ENCODE data around the gene CLDN1.
"Not testable (repeated sequence)": the region's sequence is repeated elsewhere in the genome, so short reads cannot be mapped to it uniquely, and the experiment has no call there.

Gene CLDN1

GRCh38 chr3:190294030-190294429 is 28.2 kb downstream of the CLDN1 start:
- DNase-seq (ENCODE audit: low spot score) = no peak
- no peak for FAIRE-seq

- FAIRE-seq (no peak), DNase-seq (ENCODE audit: low spot score) (no peak)
Observed at GRCh38 chr3:190293621-190294020, 28.6 kb downstream of the CLDN1 start.

- FAIRE-seq (no peak), DNase-seq (ENCODE audit: low spot score) (no peak)
Observed at GRCh38 chr3:190291994-190292584, 30.2 kb downstream of the CLDN1 start.

- no peak for FAIRE-seq
Observed at GRCh38 chr3:190289989-190290388, 32.3 kb downstream of the CLDN1 start.

GRCh38 chr3:190288836-190289235 is 33.4 kb downstream of the CLDN1 start:
- DNase-seq (ENCODE audit: low spot score) = no peak
- no peak for FAIRE-seq

More at GRCh38 chr3:190289989-190290388, 32.3 kb downstream of the CLDN1 start:
- no peak for DNase-seq (ENCODE audit: low spot score)

- no peak for FAIRE-seq
Observed at GRCh38 chr3:190286014-190286413, 36.2 kb downstream of the CLDN1 start.

GRCh38 chr3:190281308-190282051 is 40.8 kb downstream of the CLDN1 start:
- DNase-seq (ENCODE audit: low spot score) (no peak), FAIRE-seq (no peak)

More at GRCh38 chr3:190286014-190286413, 36.2 kb downstream of the CLDN1 start:
- DNase-seq (ENCODE audit: low spot score) = no peak

GRCh38 chr3:190279690-190280089 is 42.6 kb downstream of the CLDN1 start:
- no peak for FAIRE-seq
- no peak for DNase-seq (ENCODE audit: low spot score)

GRCh38 chr3:190272747-190273146 is 49.5 kb downstream of the CLDN1 start:
- DNase-seq (ENCODE audit: low spot score) (no peak), FAIRE-seq (no peak)

GRCh38 chr3:190269101-190269500 is 53.1 kb downstream of the CLDN1 start:
- DNase-seq (ENCODE audit: low spot score) (no peak), FAIRE-seq (no peak)

- not testable (repeated sequence) for DNase-seq (ENCODE audit: low spot score); FAIRE-seq
Observed at GRCh38 chr3:190267464-190267863, 54.8 kb downstream of the CLDN1 start.

GRCh38 chr3:190266913-190267290 is 55.3 kb downstream of the CLDN1 start:
- no peak for FAIRE-seq
- no peak for DNase-seq (ENCODE audit: low spot score)

- no peak for FAIRE-seq
- DNase-seq (ENCODE audit: low spot score) = no peak
Observed at GRCh38 chr3:190266265-190266912, 55.9 kb downstream of the CLDN1 start.

GRCh38 chr3:190265796-190266195 is 56.5 kb downstream of the CLDN1 start:
- FAIRE-seq (no peak), DNase-seq (ENCODE audit: low spot score) (no peak)

GRCh38 chr3:190265126-190265525 is 57.1 kb downstream of the CLDN1 start:
- FAIRE-seq (no peak), DNase-seq (ENCODE audit: low spot score) (no peak)

- FAIRE-seq = no peak
Observed at GRCh38 chr3:190261740-190262139, 60.5 kb downstream of the CLDN1 start.

GRCh38 chr3:190261015-190261414 is 61.2 kb downstream of the CLDN1 start:
- DNase-seq (ENCODE audit: low spot score) = no peak
- FAIRE-seq = no peak

More at GRCh38 chr3:190261740-190262139, 60.5 kb downstream of the CLDN1 start:
- no peak for DNase-seq (ENCODE audit: low spot score)

- DNase-seq (ENCODE audit: low spot score) (no peak), FAIRE-seq (no peak)
Observed at GRCh38 chr3:190260301-190260700, 61.9 kb downstream of the CLDN1 start.

GRCh38 chr3:190258634-190259033 is 63.6 kb downstream of the CLDN1 start:
- FAIRE-seq = peak; percentile 89
- peak; percentile 67 for DNase-seq (ENCODE audit: low spot score)
